GM13977 (cell line): ENCODE data around the gene CHCHD10.

ENCODE experiments used
- DNase-seq: peaks from one replicate; pipeline ENCODE4 v3.0.0; 2012; ENCODE audit warnings: low spot score
- CTCF ChIP-seq: IDR thresholded peaks from 2 replicates; pipeline ENCODE4 v1.5.1; 2012; ENCODE audit warnings: mild to moderate bottlenecking, control low read depth; ENCODE audit not compliant: insufficient read depth; ENCODE audit errors: extremely low read depth, missing control alignments
- in situ Hi-C: fragments of 300-500 bp; cut with MboI; formaldehyde crosslinking; loops from one replicate; pipeline ENCODE4 v1.12.0; 2022; ENCODE audit warnings: low sequenced_read_pairs, low pct_unique_long_range_greater_than_20kb, mixed read lengths, inconsistent platforms; ENCODE audit not compliant: unreplicated experiment

The CHCHD10 gene

GRCh38 chr22:23787600-23787896, 19.8 kb upstream of the CHCHD10 start:
- in situ Hi-C loops: no loop called here
- TF ChIP-seq CTCF: no peak
- DNase-seq: no peak

- TF ChIP-seq CTCF: no peak
- peak; percentile 97 for DNase-seq
Observed at GRCh38 chr22:23786752-23787599, 19.2 kb upstream of the CHCHD10 start, which contains the start of gene SMARCB1. Gene SMARCB1 (plus strand): TSS chr22:23786966. CDS start chr22:23787170, 204 bp downstream.

GRCh38 chr22:23786261-23786710, 18.5 kb upstream of the CHCHD10 start:
- in situ Hi-C loops: no loop called here
- no peak for TF ChIP-seq CTCF
- DNase-seq: no peak

More at GRCh38 chr22:23786752-23787599, 19.2 kb upstream of the CHCHD10 start, which contains the start of gene SMARCB1:
- in situ Hi-C loops: no loop called here

- no peak for DNase-seq
- in situ Hi-C loops: no loop called here
- TF ChIP-seq CTCF: no peak
Observed at GRCh38 chr22:23784215-23784732, 16.5 kb upstream of the CHCHD10 start.

- no peak for DNase-seq
- TF ChIP-seq CTCF: no peak
- in situ Hi-C loops: no loop called here
Observed at GRCh38 chr22:23783265-23784150, 15.7 kb upstream of the CHCHD10 start.

GRCh38 chr22:23782703-23783102, 14.9 kb upstream of the CHCHD10 start:
- in situ Hi-C loops: no loop called here
- no peak for DNase-seq
- no peak for TF ChIP-seq CTCF
